ENCODE results near the gene TFAP2A.
A peak's percentile ranks its signal among the peaks of the same experiment; 100 is the strongest.

The TFAP2A gene

GRCh38 chr6:10422737-10423034 lies 7.8 kb upstream of the TFAP2A start:
- H3K4me1 ChIP-seq (ENCODE audit: control insufficient read depth, insufficient read depth, low read length), result peaks cover 20% of the 10 kb centered on the region
- no peak overlapping the region for H3K4me3 ChIP-seq (ENCODE audit: low read depth, low read length)
- peak overlapping the region; percentile 13; the same call in 1 of the 2 replicates for H3K27ac ChIP-seq (ENCODE audit: extremely low read depth, low read depth, low read length)
- ChIA-PET CTCF (interaction anchor here (0.7 kb wide), 2 partner anchors 100 to 1430 kb away, joined by 3 read pairs; no protein-coding TSS in a partner anchor), POLR2A (interaction anchor here (11.5 kb wide), 1 partner anchor 9 kb away, joined by 112 read pairs; the partner anchor contains the start of gene TFAP2A)
- TF ChIP-seq ZNF670 (tag by site-specific recombination; IDR thresholded peaks at IDR 0.05; ENCODE audit: low read depth) (no peak), ZNF768 (tag by site-specific recombination; IDR thresholded peaks at IDR 0.05) (no peak), GLIS1 (tag by site-specific recombination; IDR thresholded peaks at IDR 0.05) (no peak), ZNF544 (tag by site-specific recombination; IDR thresholded peaks at IDR 0.05) (no peak), ZNF175 (tag by site-specific recombination; IDR thresholded peaks at IDR 0.05) (no peak), YY2 (tag by site-specific recombination; IDR thresholded peaks at IDR 0.05) (no peak)
- H3K9me3 ChIP-seq (ENCODE audit: control insufficient read depth, insufficient read depth, low read depth, low read length), result no peaks in the 10 kb centered on the region
- no peaks in the 10 kb centered on the region for H3K36me3 ChIP-seq (ENCODE audit: control insufficient read depth in 2 of 2, insufficient read depth in 1 of 2, low read length in 2 of 2)

DNA sequence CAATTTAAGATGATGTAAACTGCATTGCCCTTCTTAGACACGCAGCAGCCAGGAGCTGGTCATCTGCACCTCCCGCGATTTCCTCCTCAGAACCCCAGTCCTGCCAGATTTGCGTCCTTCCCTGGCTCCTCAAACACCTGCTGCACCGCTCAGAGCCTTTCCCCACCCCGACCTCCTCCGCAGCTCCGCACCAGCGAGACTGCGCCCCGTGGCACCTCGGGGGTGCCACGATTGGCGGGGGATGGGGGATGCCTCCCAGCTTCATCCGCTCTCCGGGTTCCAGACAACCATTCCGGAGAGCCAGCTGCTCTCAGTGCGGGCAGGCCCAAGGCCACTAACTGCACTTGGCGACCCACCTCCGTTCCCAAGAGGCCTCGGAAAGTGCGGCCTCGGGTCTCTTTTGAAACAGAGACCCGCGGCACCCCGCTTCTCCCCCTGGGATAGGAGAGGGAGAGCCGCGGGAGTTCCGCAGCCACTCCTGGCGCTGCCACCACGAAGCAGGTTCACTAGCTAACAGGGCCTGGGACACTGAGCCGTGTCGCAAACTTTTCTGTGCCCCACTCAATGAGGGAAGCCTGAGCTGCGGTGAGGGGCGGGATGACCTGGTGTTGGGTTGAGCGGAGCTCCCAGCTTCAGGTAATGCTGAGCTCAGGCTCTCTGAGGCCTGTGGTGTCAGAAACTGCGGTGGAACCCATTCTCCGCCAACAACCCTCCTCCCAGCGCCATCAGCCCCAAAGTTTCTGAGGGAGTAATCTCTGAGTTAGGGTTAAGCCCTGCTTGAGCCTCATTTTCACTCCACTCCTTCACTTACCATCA lies 7.3 kb upstream of the TFAP2A start:
- no peak overlapping the region for H3K4me3 ChIP-seq (ENCODE audit: low read depth, low read length)
- H3K36me3 ChIP-seq (ENCODE audit: control insufficient read depth in 2 of 2, insufficient read depth in 1 of 2, low read length in 2 of 2), result no peaks in the 10 kb centered on the region
- ChIA-PET CTCF (interaction anchor here (0.5 to 0.7 kb wide), 2 partner anchors 9 to 99 kb away, joined by 3 read pairs; no protein-coding TSS in a partner anchor), POLR2A (interaction anchor here (0.8 to 11.5 kb wide), 2 partner anchors 9 to 16 kb away, joined by 5 to 112 read pairs; partner anchors contain the start of gene TFAP2A)
- TF ChIP-seq, protein P1, sequence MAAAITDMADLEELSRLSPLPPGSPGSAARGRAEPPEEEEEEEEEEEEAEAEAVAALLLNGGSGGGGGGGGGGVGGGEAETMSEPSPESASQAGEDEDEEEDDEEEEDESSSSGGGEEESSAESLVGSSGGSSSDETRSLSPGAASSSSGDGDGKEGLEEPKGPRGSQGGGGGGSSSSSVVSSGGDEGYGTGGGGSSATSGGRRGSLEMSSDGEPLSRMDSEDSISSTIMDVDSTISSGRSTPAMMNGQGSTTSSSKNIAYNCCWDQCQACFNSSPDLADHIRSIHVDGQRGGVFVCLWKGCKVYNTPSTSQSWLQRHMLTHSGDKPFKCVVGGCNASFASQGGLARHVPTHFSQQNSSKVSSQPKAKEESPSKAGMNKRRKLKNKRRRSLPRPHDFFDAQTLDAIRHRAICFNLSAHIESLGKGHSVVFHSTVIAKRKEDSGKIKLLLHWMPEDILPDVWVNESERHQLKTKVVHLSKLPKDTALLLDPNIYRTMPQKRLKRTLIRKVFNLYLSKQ (tag by site-specific recombination; IDR thresholded peaks at IDR 0.05; ENCODE audit: borderline replicate concordance), result no peak
- TF ChIP-seq SP7 (tag by site-specific recombination; IDR thresholded peaks at IDR 0.05) (no peak), ZSCAN30 (tag by site-specific recombination; IDR thresholded peaks at IDR 0.05) (no peak), ZNF16 (tag by site-specific recombination; IDR thresholded peaks at IDR 0.05; ENCODE audit: low read depth) (no peak), ZNF843 (tag by site-specific recombination; IDR thresholded peaks at IDR 0.05) (no peak), ZSCAN16 (tag by site-specific recombination; IDR thresholded peaks at IDR 0.05) (no peak), ZNF529 (tag by site-specific recombination; IDR thresholded peaks at IDR 0.05; ENCODE audit: insufficient replicate concordance) (no peak)
- TF ChIP-seq, protein P2, sequence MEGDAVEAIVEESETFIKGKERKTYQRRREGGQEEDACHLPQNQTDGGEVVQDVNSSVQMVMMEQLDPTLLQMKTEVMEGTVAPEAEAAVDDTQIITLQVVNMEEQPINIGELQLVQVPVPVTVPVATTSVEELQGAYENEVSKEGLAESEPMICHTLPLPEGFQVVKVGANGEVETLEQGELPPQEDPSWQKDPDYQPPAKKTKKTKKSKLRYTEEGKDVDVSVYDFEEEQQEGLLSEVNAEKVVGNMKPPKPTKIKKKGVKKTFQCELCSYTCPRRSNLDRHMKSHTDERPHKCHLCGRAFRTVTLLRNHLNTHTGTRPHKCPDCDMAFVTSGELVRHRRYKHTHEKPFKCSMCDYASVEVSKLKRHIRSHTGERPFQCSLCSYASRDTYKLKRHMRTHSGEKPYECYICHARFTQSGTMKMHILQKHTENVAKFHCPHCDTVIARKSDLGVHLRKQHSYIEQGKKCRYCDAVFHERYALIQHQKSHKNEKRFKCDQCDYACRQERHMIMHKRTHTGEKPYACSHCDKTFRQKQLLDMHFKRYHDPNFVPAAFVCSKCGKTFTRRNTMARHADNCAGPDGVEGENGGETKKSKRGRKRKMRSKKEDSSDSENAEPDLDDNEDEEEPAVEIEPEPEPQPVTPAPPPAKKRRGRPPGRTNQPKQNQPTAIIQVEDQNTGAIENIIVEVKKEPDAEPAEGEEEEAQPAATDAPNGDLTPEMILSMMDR (tag by site-specific recombination; IDR thresholded peaks at IDR 0.05), result no peak
- peaks cover 20% of the 10 kb centered on the region for H3K4me1 ChIP-seq (ENCODE audit: control insufficient read depth, insufficient read depth, low read length)
- no peaks in the 10 kb centered on the region for H3K9me3 ChIP-seq (ENCODE audit: control insufficient read depth, insufficient read depth, low read depth, low read length)
- no peak overlapping the region for H3K27ac ChIP-seq (ENCODE audit: extremely low read depth, low read depth, low read length)

GRCh38 chr6:10421158-10421920 lies 6.5 kb upstream of the TFAP2A start:
- Histone ChIP-seq H3K36me3 (ENCODE audit: control insufficient read depth in 2 of 2, insufficient read depth in 1 of 2, low read length in 2 of 2) (no peaks in the 10 kb centered on the region), H3K4me3 (ENCODE audit: low read depth, low read length) (no peak overlapping the region), H3K27ac (ENCODE audit: extremely low read depth, low read depth, low read length) (no peak overlapping the region), H3K9me3 (ENCODE audit: control insufficient read depth, insufficient read depth, low read depth, low read length) (no peaks in the 10 kb centered on the region), H3K4me1 (ENCODE audit: control insufficient read depth, insufficient read depth, low read length) (peaks cover 20% of the 10 kb centered on the region)
- CTCF ChIA-PET, result interaction anchor here (0.5 to 3.8 kb wide), 4 partner anchors 8 to 30 kb away, joined by 3 to 23 read pairs (median 4); no protein-coding TSS in a partner anchor
- TF ChIP-seq HOXC10 (CRISPR knock-in tag; IDR thresholded peaks at IDR 0.05) (no peak), KLF1 (tag by site-specific recombination; IDR thresholded peaks at IDR 0.05) (no peak), ZNF830 (tag by site-specific recombination; IDR thresholded peaks at IDR 0.05; ENCODE audit: low read depth) (no peak), ZXDB (tag by site-specific recombination; IDR thresholded peaks at IDR 0.05) (no peak), ZNF121 (tag by site-specific recombination; IDR thresholded peaks at IDR 0.05) (no peak), YY2 (tag by site-specific recombination; IDR thresholded peaks at IDR 0.05) (no peak)
- TF ChIP-seq, protein P3, sequence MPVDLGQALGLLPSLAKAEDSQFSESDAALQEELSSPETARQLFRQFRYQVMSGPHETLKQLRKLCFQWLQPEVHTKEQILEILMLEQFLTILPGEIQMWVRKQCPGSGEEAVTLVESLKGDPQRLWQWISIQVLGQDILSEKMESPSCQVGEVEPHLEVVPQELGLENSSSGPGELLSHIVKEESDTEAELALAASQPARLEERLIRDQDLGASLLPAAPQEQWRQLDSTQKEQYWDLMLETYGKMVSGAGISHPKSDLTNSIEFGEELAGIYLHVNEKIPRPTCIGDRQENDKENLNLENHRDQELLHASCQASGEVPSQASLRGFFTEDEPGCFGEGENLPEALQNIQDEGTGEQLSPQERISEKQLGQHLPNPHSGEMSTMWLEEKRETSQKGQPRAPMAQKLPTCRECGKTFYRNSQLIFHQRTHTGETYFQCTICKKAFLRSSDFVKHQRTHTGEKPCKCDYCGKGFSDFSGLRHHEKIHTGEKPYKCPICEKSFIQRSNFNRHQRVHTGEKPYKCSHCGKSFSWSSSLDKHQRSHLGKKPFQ (tag by site-specific recombination; IDR thresholded peaks at IDR 0.05), result no peak
- POLR2A ChIA-PET, result interaction anchor here (0.6 to 11.5 kb wide), 4 partner anchors 8 to 248 kb away, joined by 3 to 112 read pairs (median 4); partner anchors contain the start of gene TFAP2A

All from HEK293 (cell line).